Brain microvascular endothelial cell (primary cell): Measurements from ENCODE around the gene TTC33.
A peak's percentile ranks its signal among the peaks of the same experiment; 100 is the strongest.
"Not testable (repeated sequence)": the region's sequence is repeated elsewhere in the genome, so short reads cannot be mapped to it uniquely, and the experiment has no call there.

ENCODE experiments used
- DNase-seq: peaks from one replicate; pipeline ENCODE4 v3.0.0-alpha.2; 2020
- H3K27ac ChIP-seq: fragments of 250-450 bp; sonication (Bioruptor Pico); 2 replicates; pipeline ENCODE4 v1.5.1; 2020; ENCODE audit warnings: mild to moderate bottlenecking, moderate library complexity
- H3K27me3 ChIP-seq: fragments of 250-450 bp; sonication (Bioruptor Pico); replicated peaks from 2 replicates; pipeline ENCODE4 v1.5.1; 2020; ENCODE audit warnings: mild to moderate bottlenecking
- H3K36me3 ChIP-seq: fragments of 250-450 bp; sonication (Bioruptor Pico); replicated peaks from 2 replicates; pipeline ENCODE4 v1.5.1; 2020; ENCODE audit warnings: mild to moderate bottlenecking
- H3K4me3 ChIP-seq: 2 replicates; pipeline ENCODE4 v1.5.1; 2011; ENCODE audit warnings: low read depth, mild to moderate bottlenecking, control low read depth, low read length, moderate library complexity
- CTCF ChIP-seq: IDR thresholded peaks from 2 replicates; pipeline ENCODE4 v1.5.1; 2011; ENCODE audit warnings: low read depth, mild to moderate bottlenecking, moderate library complexity, low read length, control low read depth, inconsistent platforms; ENCODE audit errors: missing control alignments
- in situ Hi-C: cut with HindIII; loops from 2 replicates; pipeline ENCODE4 v1.10.0; 2017; ENCODE audit warnings: low sequenced_read_pairs, low pct_ligation_motif_present

TTC33 gene

GRCh38 chr5:40797273-40798011 is 41.7 kb upstream of the TTC33 start:
- peak overlapping the region; percentile 91 for H3K4me3 ChIP-seq
- no peaks in the 10 kb centered on the region for H3K27me3 ChIP-seq
- peak overlapping the region; percentile 88 for H3K27ac ChIP-seq
- in situ Hi-C loops = no loop called here
- H3K36me3 ChIP-seq = peaks cover 3% of the 10 kb centered on the region
- TF ChIP-seq CTCF = no peak
- DNase-seq = peak; percentile 61

GRCh38 chr5:40796487-40796889 is 40.7 kb upstream of the TTC33 start:
- DNase-seq = no peak
- TF ChIP-seq CTCF = no peak
- H3K27ac ChIP-seq = no peak overlapping the region

GRCh38 chr5:40794877-40795276 is 39.1 kb upstream of the TTC33 start:
- H3K27me3 ChIP-seq, H3K36me3 ChIP-seq, in situ Hi-C loops, H3K27ac ChIP-seq, H3K4me3 ChIP-seq, DNase-seq: not testable (repeated sequence)

More at GRCh38 chr5:40796487-40796889, 40.7 kb upstream of the TTC33 start:
- Histone ChIP-seq H3K27me3 (no peaks in the 10 kb centered on the region), H3K36me3 (peaks cover 3% of the 10 kb centered on the region), H3K4me3 (peak overlapping the region; percentile 91)
- in situ Hi-C loops = no loop called here

- DNase-seq = not testable (repeated sequence)
Measured at GRCh38 chr5:40794340-40794739, 38.6 kb upstream of the TTC33 start.

GRCh38 chr5:40792691-40793090 is 36.9 kb upstream of the TTC33 start:
- H3K4me3 ChIP-seq, DNase-seq, H3K27me3 ChIP-seq, H3K27ac ChIP-seq, in situ Hi-C loops, H3K36me3 ChIP-seq: not testable (repeated sequence)

More at GRCh38 chr5:40794340-40794739, 38.6 kb upstream of the TTC33 start:
- H3K27me3 ChIP-seq, H3K4me3 ChIP-seq, H3K36me3 ChIP-seq, in situ Hi-C loops, H3K27ac ChIP-seq: not testable (repeated sequence)

GRCh38 chr5:40791715-40792139 is 36.0 kb upstream of the TTC33 start:
- Histone ChIP-seq H3K4me3 (no peak overlapping the region), H3K27ac (no peak overlapping the region), H3K27me3 (no peaks in the 10 kb centered on the region), H3K36me3 (peaks cover 3% of the 10 kb centered on the region)
- no peak for DNase-seq
- no peak for TF ChIP-seq CTCF
- in situ Hi-C loops = no loop called here

- peaks cover 3% of the 10 kb centered on the region for H3K36me3 ChIP-seq
- no peak overlapping the region for H3K27ac ChIP-seq
- no peak for TF ChIP-seq CTCF
- no peak overlapping the region for H3K4me3 ChIP-seq
- DNase-seq = no peak
- in situ Hi-C loops = no loop called here
- H3K27me3 ChIP-seq = no peaks in the 10 kb centered on the region
Measured at GRCh38 chr5:40790947-40791593, 35.3 kb upstream of the TTC33 start.

- H3K36me3 ChIP-seq, in situ Hi-C loops, H3K27me3 ChIP-seq, DNase-seq, H3K4me3 ChIP-seq, H3K27ac ChIP-seq: not testable (repeated sequence)
Measured at GRCh38 chr5:40788941-40789340, 33.2 kb upstream of the TTC33 start.
